ENCODE measurements around the gene WDR75. TPM values are rescaled to one million over a fixed set of nuclear protein-coding genes. Genes with fewer than 3 reads are reported as not detected.
A peak's percentile ranks its signal among the peaks of the same experiment; 100 is the strongest.
"Not testable (repeated sequence)": the region's sequence is repeated elsewhere in the genome, so short reads cannot be mapped to it uniquely, and the experiment has no call there.

The WDR75 gene
- total RNA-seq, 5 donors from 2014 or later (not counting 1 experiment from before 2014, with no cell fraction given) = 44.4 to 61.7 (median 49.7) TPM

DNA sequence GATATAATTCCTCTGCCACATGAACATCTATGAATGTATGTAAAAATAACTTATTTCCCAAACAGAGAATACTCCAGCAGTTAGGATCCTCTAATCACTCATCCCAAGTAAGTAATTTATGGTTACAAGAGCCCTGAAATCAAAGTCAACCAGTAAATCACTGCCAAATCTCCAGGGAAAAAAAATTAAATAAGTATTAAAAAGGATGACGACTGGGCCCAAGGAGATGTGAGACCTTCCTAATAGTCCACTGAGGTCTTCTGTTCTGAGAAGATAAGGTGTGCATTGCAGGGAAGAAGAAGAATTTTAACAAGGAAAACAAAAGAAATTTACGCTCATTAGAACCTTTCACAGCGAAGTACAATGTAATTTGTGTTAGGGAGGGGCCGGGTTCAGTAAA lies 28.0 kb upstream of the WDR75 start:
- POLR2A ChIA-PET = no interaction called here
- Histone ChIP-seq H3K27me3 (replicated peaks in 1 of 2; ENCODE audit: control insufficient read depth in 2 of 2, extremely low read depth in 1 of 2, insufficient read depth in 2 of 2, low read length in 1 of 2) (no peaks in the 10 kb centered on the region), H3K9me3 (no peaks in the 10 kb centered on the region), H3K36me3 (ENCODE audit: control insufficient read depth in 2 of 2, extremely low read depth in 1 of 2, insufficient read depth in 1 of 2, low read length in 1 of 2) (no peaks in the 10 kb centered on the region), H3K4me3 (ENCODE audit: control insufficient read depth in 1 of 2, extremely low read depth in 1 of 2, low read length in 1 of 2) (no peak overlapping the region), H3K27ac (ENCODE audit: low read length) (no peak overlapping the region), H3K4me1 (ENCODE audit: control insufficient read depth in 1 of 2, extremely low read depth in 1 of 2, insufficient read depth in 2 of 2, low read length in 2 of 2) (peaks cover 0 to under 1% of the 10 kb centered on the region in 2 experiments)
- H3K27ac Mint-ChIP-seq = no peak overlapping the region
- DNase-seq = no peak
- CTCF ChIA-PET = interaction anchor here (0.6 to 3.4 kb wide), 3 partner anchors 319 to 1338 kb away, joined by 3 to 16 read pairs (median 3); no protein-coding TSS in a partner anchor
- H3K9me3 Mint-ChIP-seq = no peaks in the 10 kb centered on the region
- no peak for ATAC-seq (replicated peaks in 1 of 4)
- no CpG with 5 or more reads among the region's 4 CpGs for WGBS (ENCODE audit: insufficient coverage)
- no peaks in the 10 kb centered on the region for H3K27me3 Mint-ChIP-seq
- H3K4me1 Mint-ChIP-seq = peaks cover 0 to 2% (median 2%) of the 10 kb centered on the region in 3 donors
- H3K4me3 Mint-ChIP-seq = no peak overlapping the region
- no peaks in the 10 kb centered on the region for H3K36me3 Mint-ChIP-seq

DNA sequence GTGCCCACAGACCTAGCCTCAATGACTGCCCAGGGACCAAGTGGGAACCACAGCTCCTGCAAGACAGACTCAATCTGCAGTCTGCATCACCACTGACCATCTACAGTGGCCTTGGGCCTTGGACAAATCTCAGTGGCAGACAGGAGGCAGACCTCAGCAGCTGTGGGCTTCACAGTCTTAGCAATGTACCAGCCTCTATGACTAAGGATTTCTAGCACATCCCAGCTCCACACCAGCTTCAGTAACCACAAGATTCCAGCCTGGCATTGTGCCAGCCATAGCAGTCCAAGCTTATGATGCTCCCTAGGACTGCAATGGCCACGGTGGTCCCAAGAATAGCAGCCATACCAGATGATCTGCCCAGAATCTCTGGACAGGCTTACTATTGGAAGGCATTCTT lies 19.6 kb upstream of the WDR75 start:
- WGBS (ENCODE audit: insufficient coverage) = 50% methylated on average over 1 of the region's 1 CpG
- H3K4me3 Mint-ChIP-seq = no peak overlapping the region
- POLR2A ChIA-PET = no interaction called here
- peaks cover 3% of the 10 kb centered on the region for H3K36me3 Mint-ChIP-seq
- Histone ChIP-seq H3K4me1 (ENCODE audit: control insufficient read depth in 1 of 2, extremely low read depth in 1 of 2, insufficient read depth in 2 of 2, low read length in 2 of 2) (no peaks in the 10 kb centered on the region), H3K4me3 (ENCODE audit: control insufficient read depth in 1 of 2, extremely low read depth in 1 of 2, low read length in 1 of 2) (no peak overlapping the region), H3K27me3 (replicated peaks in 1 of 2; ENCODE audit: control insufficient read depth in 2 of 2, extremely low read depth in 1 of 2, insufficient read depth in 2 of 2, low read length in 1 of 2) (peaks cover 0 to 3% of the 10 kb centered on the region in 2 experiments), H3K36me3 (ENCODE audit: control insufficient read depth in 2 of 2, extremely low read depth in 1 of 2, insufficient read depth in 1 of 2, low read length in 1 of 2) (no peaks in the 10 kb centered on the region), H3K27ac (ENCODE audit: low read length) (no peak overlapping the region), H3K9me3 (no peaks in the 10 kb centered on the region)
- H3K4me1 Mint-ChIP-seq = no peaks in the 10 kb centered on the region
- H3K27me3 Mint-ChIP-seq = peaks cover 0 to 6% of the 10 kb centered on the region in 2 donors
- no peak overlapping the region for H3K27ac Mint-ChIP-seq
- H3K9me3 Mint-ChIP-seq = no peaks in the 10 kb centered on the region
- ATAC-seq (replicated peaks in 1 of 4) (no peak), DNase-seq (no peak)
- CTCF ChIA-PET = no interaction called here

DNA sequence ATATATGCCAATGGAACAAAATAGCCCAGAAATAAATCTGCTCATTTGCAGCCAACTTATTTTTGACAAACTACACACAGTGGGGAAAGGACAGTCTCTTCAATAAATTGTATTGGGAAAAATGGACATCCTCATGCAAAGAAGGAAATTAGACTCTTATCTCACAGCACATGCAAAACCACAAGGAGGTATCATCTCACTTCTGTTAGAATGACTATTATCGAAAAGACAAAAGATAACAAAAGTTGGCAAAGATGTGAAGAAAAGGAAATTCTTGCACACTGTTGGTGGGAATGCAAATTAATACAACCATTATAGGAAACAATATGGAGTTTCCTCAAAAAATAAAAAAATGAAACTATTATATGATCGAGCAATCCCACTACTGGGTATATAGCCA lies 16.3 kb upstream of the WDR75 start:
- Mint-ChIP-seq H3K9me3 (no peaks in the 10 kb centered on the region), H3K4me3 (no peak overlapping the region), H3K27me3 (peaks cover 0 to 5% of the 10 kb centered on the region in 2 donors), H3K36me3 (peaks cover 3% of the 10 kb centered on the region), H3K4me1 (peaks cover 0 to 2% (median 0%) of the 10 kb centered on the region in 3 donors), H3K27ac (no peak overlapping the region)
- ATAC-seq (replicated peaks in 1 of 4) = no peak
- Histone ChIP-seq H3K27me3 (replicated peaks in 1 of 2; ENCODE audit: control insufficient read depth in 2 of 2, extremely low read depth in 1 of 2, insufficient read depth in 2 of 2, low read length in 1 of 2) (peaks cover 0 to 3% of the 10 kb centered on the region in 2 experiments), H3K27ac (ENCODE audit: low read length) (no peak overlapping the region), H3K36me3 (ENCODE audit: control insufficient read depth in 2 of 2, extremely low read depth in 1 of 2, insufficient read depth in 1 of 2, low read length in 1 of 2) (no peaks in the 10 kb centered on the region), H3K4me1 (ENCODE audit: control insufficient read depth in 1 of 2, extremely low read depth in 1 of 2, insufficient read depth in 2 of 2, low read length in 2 of 2) (no peaks in the 10 kb centered on the region), H3K9me3 (no peaks in the 10 kb centered on the region), H3K4me3 (ENCODE audit: control insufficient read depth in 1 of 2, extremely low read depth in 1 of 2, low read length in 1 of 2) (no peak overlapping the region)
- ChIA-PET CTCF (no interaction called here), POLR2A (no interaction called here)
- no CpG with 5 or more reads among the region's 2 CpGs for WGBS (ENCODE audit: insufficient coverage)
- no peak for DNase-seq

DNA sequence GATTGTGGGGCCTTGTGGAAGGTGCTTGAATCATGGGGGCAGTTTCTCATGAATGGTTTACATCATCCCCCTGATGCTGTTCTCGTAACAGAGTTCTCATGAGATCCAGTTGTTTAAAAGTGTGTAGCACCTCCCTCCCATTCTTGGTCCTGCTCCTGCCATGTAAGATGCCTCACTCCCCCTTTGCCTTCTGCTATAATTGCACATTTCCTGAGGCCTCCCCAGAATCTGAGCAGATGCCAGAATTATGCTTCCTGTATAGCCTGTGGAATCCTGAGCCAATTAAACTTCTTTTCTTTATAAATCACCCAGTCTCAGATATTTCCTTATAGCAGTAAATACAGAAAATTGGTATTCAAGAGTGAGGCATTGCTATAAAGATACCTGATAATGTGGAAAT lies 15.6 kb upstream of the WDR75 start:
- POLR2A ChIA-PET = no interaction called here
- ATAC-seq (replicated peaks in 1 of 4) = no peak

DNA sequence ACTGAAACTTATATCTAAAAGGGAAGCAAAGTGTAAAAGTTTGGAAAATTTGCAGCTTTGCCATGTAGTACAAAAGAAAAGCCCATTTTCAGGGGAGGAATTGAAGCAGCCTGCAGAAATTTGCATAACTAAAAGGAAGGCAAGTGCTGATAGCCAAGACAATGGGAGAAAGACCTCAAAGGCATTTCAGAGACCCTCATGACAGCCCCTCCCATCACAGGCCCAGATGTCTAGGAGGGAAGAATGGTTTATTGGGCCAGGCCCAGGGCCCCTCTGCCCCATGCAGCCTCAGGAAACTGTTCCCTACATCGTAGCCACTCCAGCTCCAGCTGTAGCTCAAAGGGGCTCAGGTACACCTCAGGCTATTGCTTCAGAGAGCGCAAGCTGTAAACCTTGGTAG lies 14.4 kb upstream of the WDR75 start:
- Histone ChIP-seq H3K4me3 (ENCODE audit: control insufficient read depth in 1 of 2, extremely low read depth in 1 of 2, low read length in 1 of 2) (no peak overlapping the region), H3K27me3 (replicated peaks in 1 of 2; ENCODE audit: control insufficient read depth in 2 of 2, extremely low read depth in 1 of 2, insufficient read depth in 2 of 2, low read length in 1 of 2) (no peaks in the 10 kb centered on the region), H3K27ac (ENCODE audit: low read length) (no peak overlapping the region), H3K9me3 (no peaks in the 10 kb centered on the region), H3K36me3 (ENCODE audit: control insufficient read depth in 2 of 2, extremely low read depth in 1 of 2, insufficient read depth in 1 of 2, low read length in 1 of 2) (no peaks in the 10 kb centered on the region), H3K4me1 (ENCODE audit: control insufficient read depth in 1 of 2, extremely low read depth in 1 of 2, insufficient read depth in 2 of 2, low read length in 2 of 2) (no peaks in the 10 kb centered on the region)
- peaks cover 2% of the 10 kb centered on the region for H3K36me3 Mint-ChIP-seq
- no peaks in the 10 kb centered on the region for H3K9me3 Mint-ChIP-seq
- ChIA-PET CTCF (no interaction called here), POLR2A (no interaction called here)
- peaks cover 0 to 2% of the 10 kb centered on the region in 2 donors for H3K27me3 Mint-ChIP-seq
- DNase-seq (no peak), ATAC-seq (replicated peaks in 1 of 4) (no peak)
- H3K4me3 Mint-ChIP-seq = no peak overlapping the region
- WGBS (ENCODE audit: insufficient coverage) = 93% methylated on average over 2 of the region's 2 CpGs
- peaks cover 2 to 5% (median 4%) of the 10 kb centered on the region in 3 donors for H3K4me1 Mint-ChIP-seq
- H3K27ac Mint-ChIP-seq = no peak overlapping the region

More for the DNA sequence above, 15.6 kb upstream of the WDR75 start:
- no peaks in the 10 kb centered on the region for H3K36me3 ChIP-seq (ENCODE audit: control insufficient read depth in 2 of 2, extremely low read depth in 1 of 2, insufficient read depth in 1 of 2, low read length in 1 of 2)
- WGBS (ENCODE audit: insufficient coverage) = no CpG with 5 or more reads among the region's 1 CpG
- H3K27me3 ChIP-seq (replicated peaks in 1 of 2; ENCODE audit: control insufficient read depth in 2 of 2, extremely low read depth in 1 of 2, insufficient read depth in 2 of 2, low read length in 1 of 2) = peaks cover 0 to 3% of the 10 kb centered on the region in 2 experiments
- peaks cover 3% of the 10 kb centered on the region for H3K36me3 Mint-ChIP-seq
- CTCF ChIA-PET = no interaction called here
- H3K27ac Mint-ChIP-seq = no peak overlapping the region
- H3K27ac ChIP-seq (ENCODE audit: low read length) = no peak overlapping the region
- no peaks in the 10 kb centered on the region for H3K9me3 ChIP-seq
- no peaks in the 10 kb centered on the region for H3K4me1 ChIP-seq (ENCODE audit: control insufficient read depth in 1 of 2, extremely low read depth in 1 of 2, insufficient read depth in 2 of 2, low read length in 2 of 2)
- no peaks in the 10 kb centered on the region for H3K9me3 Mint-ChIP-seq
- H3K4me3 Mint-ChIP-seq = no peak overlapping the region
- H3K4me3 ChIP-seq (ENCODE audit: control insufficient read depth in 1 of 2, extremely low read depth in 1 of 2, low read length in 1 of 2) = no peak overlapping the region
- peaks cover 1 to 5% (median 2%) of the 10 kb centered on the region in 3 donors for H3K4me1 Mint-ChIP-seq
- peaks cover 0 to 5% of the 10 kb centered on the region in 2 donors for H3K27me3 Mint-ChIP-seq
- DNase-seq = no peak

DNA sequence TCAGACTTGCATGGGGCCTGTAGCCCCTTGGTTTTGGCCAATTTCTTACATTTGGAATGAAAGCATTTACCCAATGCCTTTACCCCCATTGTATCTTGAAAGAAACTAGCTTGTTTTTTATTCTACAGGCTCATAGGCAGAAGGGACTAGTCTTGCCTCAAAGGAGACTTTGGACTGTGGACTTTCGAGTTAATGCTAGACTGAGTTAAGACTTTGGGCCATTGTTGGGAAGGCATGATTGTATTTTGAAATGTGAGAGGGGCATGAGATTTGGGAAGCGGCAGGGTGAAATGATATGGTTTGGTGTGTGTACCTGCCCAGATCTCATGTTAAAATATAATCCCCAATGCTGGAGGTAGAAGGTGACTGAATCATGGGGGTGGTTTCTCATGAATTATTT lies 13.4 kb upstream of the WDR75 start:
- Mint-ChIP-seq H3K4me3 (no peak overlapping the region), H3K9me3 (no peaks in the 10 kb centered on the region), H3K27ac (no peak overlapping the region), H3K36me3 (no peaks in the 10 kb centered on the region), H3K27me3 (peaks cover 3 to 5% of the 10 kb centered on the region in 2 donors), H3K4me1 (peaks cover 2 to 5% (median 4%) of the 10 kb centered on the region in 3 donors)
- H3K36me3 ChIP-seq (ENCODE audit: control insufficient read depth in 2 of 2, extremely low read depth in 1 of 2, insufficient read depth in 1 of 2, low read length in 1 of 2) = no peaks in the 10 kb centered on the region
- H3K4me1 ChIP-seq (ENCODE audit: control insufficient read depth in 1 of 2, extremely low read depth in 1 of 2, insufficient read depth in 2 of 2, low read length in 2 of 2) = no peaks in the 10 kb centered on the region
- no peak for DNase-seq
- POLR2A ChIA-PET = no interaction called here
- no peaks in the 10 kb centered on the region for H3K27me3 ChIP-seq (replicated peaks in 1 of 2; ENCODE audit: control insufficient read depth in 2 of 2, extremely low read depth in 1 of 2, insufficient read depth in 2 of 2, low read length in 1 of 2)
- H3K9me3 ChIP-seq = no peaks in the 10 kb centered on the region
- H3K4me3 ChIP-seq (ENCODE audit: control insufficient read depth in 1 of 2, extremely low read depth in 1 of 2, low read length in 1 of 2) = no peak overlapping the region
- ATAC-seq (replicated peaks in 1 of 4) = no peak
- 100% methylated on average over 1 of the region's 2 CpGs for WGBS (ENCODE audit: insufficient coverage)
- no peak overlapping the region for H3K27ac ChIP-seq (ENCODE audit: low read length)
- CTCF ChIA-PET = no interaction called here

DNA sequence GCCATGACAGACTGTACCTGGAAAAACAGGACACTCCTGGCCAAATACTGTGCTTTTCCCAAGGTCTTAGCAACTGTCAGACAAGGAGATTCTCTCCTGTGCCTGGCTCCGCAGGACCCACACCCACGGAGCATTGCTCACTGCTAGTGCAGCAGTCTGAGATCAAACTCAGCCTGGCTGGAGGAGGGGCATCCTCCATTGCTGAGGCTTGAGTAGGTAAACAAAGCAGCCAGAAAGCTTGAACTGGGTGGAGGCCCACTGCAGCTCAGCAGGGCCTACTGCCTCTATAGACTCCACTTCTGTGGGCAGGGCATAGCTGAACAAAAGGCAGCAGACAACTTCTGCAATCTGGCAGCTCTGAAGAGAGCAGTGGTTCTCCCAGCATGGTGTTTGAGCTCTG lies 10.8 kb upstream of the WDR75 start:
- H3K36me3 ChIP-seq (ENCODE audit: control insufficient read depth in 2 of 2, extremely low read depth in 1 of 2, insufficient read depth in 1 of 2, low read length in 1 of 2) = not testable (repeated sequence)

More for the DNA sequence above, 10.8 kb upstream of the WDR75 start:
- H3K4me1 ChIP-seq (ENCODE audit: control insufficient read depth in 1 of 2, extremely low read depth in 1 of 2, insufficient read depth in 2 of 2, low read length in 2 of 2); H3K9me3 Mint-ChIP-seq; DNase-seq; H3K36me3 Mint-ChIP-seq; H3K27me3 ChIP-seq (replicated peaks in 1 of 2; ENCODE audit: control insufficient read depth in 2 of 2, extremely low read depth in 1 of 2, insufficient read depth in 2 of 2, low read length in 1 of 2); H3K4me3 ChIP-seq (ENCODE audit: control insufficient read depth in 1 of 2, extremely low read depth in 1 of 2, low read length in 1 of 2); H3K4me1 Mint-ChIP-seq; H3K4me3 Mint-ChIP-seq; H3K27me3 Mint-ChIP-seq; H3K9me3 ChIP-seq; POLR2A ChIA-PET; H3K27ac ChIP-seq (ENCODE audit: low read length): not testable (repeated sequence)
- CTCF ChIA-PET = interaction anchor here in 1 of 2 donors (0.6 kb wide), 1 partner anchor 157 kb away, joined by 3 read pairs; no protein-coding TSS in a partner anchor
- WGBS (ENCODE audit: insufficient coverage) = 93% methylated on average over 2 of the region's 2 CpGs
- ATAC-seq (replicated peaks in 1 of 4) = peak in 2 of 4 experiments; percentile 42 to 45
- peak overlapping the region in 1 of 2 donors; percentile 16 for H3K27ac Mint-ChIP-seq

Data from T-cell (primary cell).